GM19043 (cell line): ENCODE measurements around the gene PATE3.

Experiments used
- ATAC-seq: cut with Tn5 transposase; IDR thresholded peaks from one replicate; pipeline ENCODE4 v1.9.1; 2021; ENCODE audit warnings: low read depth; ENCODE audit not compliant: unreplicated experiment

Gene PATE3, protein sequence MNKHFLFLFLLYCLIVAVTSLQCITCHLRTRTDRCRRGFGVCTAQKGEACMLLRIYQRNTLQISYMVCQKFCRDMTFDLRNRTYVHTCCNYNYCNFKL

GRCh38 chr11:125787827-125788226 lies at the start of gene PATE3:
PATE3 (plus strand) TSS chr11:125788127; CDS start chr11:125788152, 25 bp downstream.
- ATAC-seq = no peak

GRCh38 chr11:125740617-125741016 lies 47.3 kb upstream of the PATE3 start:
- ATAC-seq = no peak

DNA sequence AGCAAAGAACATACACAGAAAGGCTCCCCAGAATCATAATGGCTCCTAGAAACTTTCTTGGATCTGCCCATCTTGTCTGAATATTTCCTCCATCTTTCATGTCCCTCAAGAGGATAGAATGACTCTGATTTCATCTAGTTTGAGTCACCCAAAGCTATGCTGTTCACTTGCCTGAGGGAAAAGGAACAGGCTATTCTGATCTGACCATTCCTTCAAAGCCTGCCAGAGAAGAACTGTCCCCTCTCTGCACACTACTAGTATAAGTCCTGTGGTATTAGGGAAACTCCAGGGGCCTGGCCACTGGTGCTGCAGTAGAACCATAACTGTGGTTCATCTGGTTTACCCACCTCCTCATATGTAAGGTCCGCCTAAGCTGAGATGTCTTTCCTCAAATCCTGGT lies 44.2 kb upstream of the PATE3 start:
- ATAC-seq = no peak

GRCh38 chr11:125745979-125746378 lies 41.9 kb upstream of the PATE3 start, which contains the start of gene PATE1:
PATE1 (plus strand) TSS chr11:125746279; CDS start chr11:125746305, 26 bp downstream.
- no peak for ATAC-seq

GRCh38 chr11:125750629-125751028 lies 37.3 kb upstream of the PATE3 start:
- no peak for ATAC-seq

- no peak for ATAC-seq
These were observed 31.9 kb upstream of the PATE3 start for GRCh38 chr11:125756050-125756449.

DNA sequence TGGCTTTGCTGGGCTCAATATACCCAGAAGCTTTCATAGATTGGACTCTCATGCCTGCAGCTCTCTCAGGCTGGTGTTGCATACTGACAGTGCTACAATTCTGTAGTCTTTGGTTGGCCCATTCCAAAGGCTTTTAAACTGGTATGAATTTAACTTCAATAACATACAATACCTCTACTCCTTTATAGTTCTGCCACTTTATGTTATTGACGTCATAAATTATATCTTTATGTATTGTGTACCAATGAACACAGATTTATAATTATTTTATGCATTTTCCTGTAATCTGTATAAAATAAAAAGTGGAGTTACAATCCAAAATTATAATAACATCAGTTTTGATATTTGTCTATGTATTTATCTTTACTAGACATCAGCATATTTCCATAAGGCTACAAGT lies 25.5 kb upstream of the PATE3 start:
- no peak for ATAC-seq

GRCh38 chr11:125763483-125763882 lies 24.4 kb upstream of the PATE3 start:
- ATAC-seq = no peak

DNA sequence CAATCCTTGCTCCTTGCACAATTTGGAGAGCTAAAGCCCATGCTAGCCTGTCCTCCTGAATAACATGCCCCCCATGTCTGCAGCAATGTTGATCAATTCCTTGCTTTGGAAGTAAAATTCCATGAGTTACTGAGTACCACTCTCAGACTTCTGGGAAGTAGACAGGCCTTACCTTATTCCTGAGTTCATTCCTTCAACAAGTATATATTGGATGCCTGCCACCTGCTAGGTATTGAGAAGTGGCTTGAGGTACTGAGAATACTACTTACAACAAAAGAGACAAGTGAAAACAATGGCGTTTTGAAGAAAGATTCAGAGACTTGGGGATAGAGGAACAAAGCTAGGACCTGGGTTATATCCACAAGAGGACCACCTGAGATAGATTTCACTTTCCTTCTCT lies 21.7 kb upstream of the PATE3 start:
- no peak for ATAC-seq

- ATAC-seq = no peak
These were observed 19.4 kb upstream of the PATE3 start for GRCh38 chr11:125768336-125769046.

DNA sequence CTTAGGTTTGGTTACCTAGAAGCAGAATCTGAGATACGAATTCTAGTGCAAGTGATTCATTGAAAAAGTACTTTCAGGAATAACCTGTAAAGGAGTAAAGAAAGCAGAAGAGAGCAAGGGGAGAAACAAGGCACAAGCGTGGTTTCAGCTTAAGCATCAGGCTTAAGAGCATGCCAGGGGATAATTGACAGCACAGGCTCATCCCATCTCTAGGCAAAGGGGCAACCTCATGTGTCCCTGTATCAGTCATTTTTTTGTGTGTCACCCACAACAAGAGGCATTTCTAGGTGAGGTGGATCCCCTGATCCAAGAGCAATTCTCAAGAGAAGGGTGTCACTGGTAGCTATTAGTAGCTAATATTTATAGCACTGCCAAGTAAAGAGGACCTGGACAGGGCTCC lies 17.3 kb upstream of the PATE3 start:
- ATAC-seq = no peak

- no peak for ATAC-seq
These were observed 15.0 kb upstream of the PATE3 start for GRCh38 chr11:125772834-125773505.

DNA sequence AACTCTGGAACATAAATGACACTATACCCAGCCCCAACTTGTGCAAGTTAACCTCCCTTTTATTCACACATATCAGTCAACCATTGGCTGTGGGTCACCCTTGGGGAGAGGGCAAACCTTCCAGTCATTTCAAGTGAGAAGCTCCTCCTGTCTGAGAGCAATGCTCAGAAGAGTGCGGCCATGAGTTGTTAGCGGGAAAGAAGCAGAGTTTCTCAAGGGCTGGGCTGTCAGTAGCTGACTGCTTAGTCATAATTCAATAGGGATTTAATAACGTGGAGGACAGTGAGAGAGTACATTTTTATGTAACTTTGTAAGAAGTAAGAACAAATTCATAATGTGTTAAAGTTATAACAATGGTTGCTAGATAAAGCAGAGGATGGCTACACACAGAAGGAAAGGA lies 14.4 kb upstream of the PATE3 start:
- no peak for ATAC-seq

DNA sequence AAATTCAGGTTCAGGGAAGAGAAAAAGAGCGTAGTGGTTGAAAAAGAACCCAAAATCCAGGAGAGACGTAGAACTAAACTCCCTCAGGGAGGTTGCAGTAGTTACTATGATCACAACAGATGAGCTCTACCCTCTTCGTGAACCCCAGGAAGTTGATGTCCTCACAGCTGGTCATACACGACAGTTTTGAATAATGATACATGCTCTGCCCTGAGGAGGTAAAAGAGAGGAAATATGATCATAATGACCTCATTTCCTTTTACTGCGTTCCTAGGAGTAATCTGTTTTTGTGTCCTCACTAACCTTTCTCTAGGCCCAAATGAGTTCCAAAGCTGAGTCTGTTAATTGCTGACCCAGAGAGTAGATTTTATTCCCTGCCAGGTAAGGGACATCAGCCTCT lies 10.6 kb upstream of the PATE3 start:
- ATAC-seq = no peak

GRCh38 chr11:125778728-125779127 lies 9.2 kb upstream of the PATE3 start, which contains the start of gene PATE2:
PATE2 (minus strand) TSS chr11:125778828; CDS start chr11:125778773, 55 bp downstream.
- no peak for ATAC-seq

- no peak for ATAC-seq
These were observed 3.2 kb upstream of the PATE3 start for GRCh38 chr11:125784678-125785077.

DNA sequence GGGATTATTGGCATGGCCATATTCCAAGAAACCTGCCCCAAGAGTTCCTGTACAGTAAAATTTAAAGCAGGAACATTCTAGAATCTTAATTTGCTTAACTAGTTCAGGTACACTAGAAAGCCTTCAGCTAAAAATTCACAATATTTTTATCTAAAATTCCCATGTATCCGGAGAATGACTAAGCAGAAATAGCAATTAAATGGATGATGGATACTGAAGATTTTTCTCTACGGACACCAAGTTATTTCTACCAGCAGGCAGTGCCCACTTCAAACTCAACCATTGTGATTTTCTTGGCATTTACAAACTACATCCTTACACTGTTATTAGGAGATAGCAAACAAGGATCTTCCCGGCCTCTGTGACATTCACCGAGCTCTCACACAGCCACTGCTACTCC lies 2.9 kb downstream of the PATE3 start:
- no peak for ATAC-seq

GRCh38 chr11:125797641-125798040 lies 9.7 kb downstream of the PATE3 start:
- ATAC-seq = no peak

DNA sequence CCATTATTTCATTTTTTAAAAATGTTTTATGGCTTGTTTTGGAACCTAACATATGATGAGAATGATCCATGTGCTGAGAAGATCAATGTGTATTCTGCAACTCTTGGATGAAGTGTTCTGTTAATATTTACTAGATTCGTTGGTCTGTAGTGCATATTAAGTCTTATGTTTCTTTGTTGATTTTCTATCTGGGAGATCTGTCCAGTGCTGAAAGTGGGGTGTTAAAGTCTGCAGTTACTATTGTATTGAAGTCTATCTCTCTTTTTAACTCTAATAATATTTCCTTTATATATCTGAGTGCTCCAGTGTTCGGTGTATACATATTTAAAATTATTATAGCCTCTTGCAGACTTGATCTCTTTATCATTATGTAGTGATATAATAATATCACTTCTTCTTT lies 11.9 kb downstream of the PATE3 start:
- no peak for ATAC-seq

- ATAC-seq = no peak
These were observed 14.5 kb downstream of the PATE3 start for GRCh38 chr11:125802387-125802786.

DNA sequence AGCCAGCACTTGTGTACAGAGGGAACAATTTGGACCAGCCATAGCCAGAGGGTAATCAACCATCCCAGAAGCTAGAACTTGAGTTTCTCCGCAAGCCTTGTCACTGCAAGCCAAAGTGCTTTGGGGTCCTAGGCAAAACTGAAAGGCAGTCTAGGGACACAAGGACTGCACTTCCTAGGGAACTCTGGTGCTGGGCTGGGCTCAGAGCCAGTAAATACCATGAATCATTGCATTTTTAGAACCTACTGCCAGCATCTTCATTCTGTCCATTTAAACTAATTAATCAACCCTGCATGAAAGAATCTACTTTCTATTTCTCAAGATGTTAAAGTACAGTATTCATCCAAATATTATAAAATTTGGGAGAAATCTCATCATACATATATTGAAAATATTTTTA lies 20.0 kb downstream of the PATE3 start:
- no peak for ATAC-seq

- ATAC-seq = no peak
These were observed 45.1 kb downstream of the PATE3 start, which contains the start of gene PATE4 for GRCh38 chr11:125833016-125833415. PATE4 (plus strand) TSS chr11:125833316; CDS start chr11:125833360, 44 bp downstream.
